Measurements from ENCODE around the gene DPEP1.

Gene DPEP1

DNA sequence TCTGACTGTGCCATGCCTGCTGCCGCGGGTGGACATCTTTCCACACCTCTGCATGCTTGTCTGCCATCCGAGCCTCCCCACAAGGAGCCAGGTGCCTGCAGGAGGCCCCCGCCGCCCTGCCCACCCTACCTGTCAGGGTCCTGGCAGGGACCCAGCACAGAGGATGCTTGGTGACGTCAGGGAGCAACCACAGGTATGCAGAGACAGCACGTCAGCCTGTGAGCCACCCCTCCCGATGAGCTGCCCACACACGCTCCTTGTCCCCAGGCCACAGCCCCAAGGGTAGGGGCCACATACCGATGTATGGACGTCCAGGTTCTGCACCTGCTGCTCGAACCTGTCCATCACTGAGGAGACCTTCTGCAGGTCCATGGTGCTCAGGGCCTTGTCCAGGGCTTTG, 33.5 kb downstream of the DPEP1 start:
- no peaks in the 10 kb centered on the region for H3K27me3 ChIP-seq (ENCODE audit: control insufficient read depth in 1 of 2, insufficient read depth in 2 of 2, low read length in 2 of 2)
- H3K4me3 ChIP-seq (ENCODE audit: low read depth in 1 of 2, low read length in 2 of 2), result no peak overlapping the region
- H3K27ac ChIP-seq (ENCODE audit: low read depth, low read length), result no peak overlapping the region
- no peaks in the 10 kb centered on the region for H3K9me3 ChIP-seq (ENCODE audit: control insufficient read depth in 1 of 2, low read length in 2 of 2)
- no peaks in the 10 kb centered on the region for H3K4me1 ChIP-seq (ENCODE audit: control insufficient read depth in 1 of 2, insufficient read depth in 2 of 2, low read length in 2 of 2)
- H3K9ac ChIP-seq (ENCODE audit: low read depth in 1 of 2, low read length in 2 of 2), result no peak overlapping the region
- H3K36me3 ChIP-seq (ENCODE audit: control insufficient read depth in 1 of 2, insufficient read depth in 2 of 2, low read length in 2 of 2), result peaks cover 28 to 48% of the 10 kb centered on the region in 2 donors

DNA sequence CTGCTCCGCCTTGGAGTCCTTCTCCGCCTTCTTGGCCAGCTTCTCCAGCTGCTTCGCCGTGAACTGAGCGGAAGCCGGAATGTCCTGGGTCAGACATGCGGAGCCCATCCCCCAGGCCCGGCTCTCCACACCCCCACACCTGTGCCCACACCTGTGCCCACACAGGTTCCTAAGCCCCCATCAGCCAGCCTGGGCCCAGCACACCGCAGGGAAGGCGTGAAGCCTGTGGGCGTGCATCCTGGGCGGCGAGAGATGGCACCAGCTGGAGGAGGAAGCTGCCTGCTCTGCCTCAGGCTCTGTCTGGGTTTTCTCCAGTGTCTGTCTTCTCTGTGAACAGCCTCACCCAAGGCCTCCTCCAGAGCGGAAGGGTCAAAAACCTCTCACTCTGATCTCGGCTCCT, 38.1 kb downstream of the DPEP1 start:
- H3K9ac ChIP-seq (ENCODE audit: low read depth in 1 of 2, low read length in 2 of 2), result no peak overlapping the region
- peaks cover 10 to 11% of the 10 kb centered on the region in 2 donors for H3K4me1 ChIP-seq (ENCODE audit: control insufficient read depth in 1 of 2, insufficient read depth in 2 of 2, low read length in 2 of 2)
- H3K9me3 ChIP-seq (ENCODE audit: control insufficient read depth in 1 of 2, low read length in 2 of 2), result no peaks in the 10 kb centered on the region
- no peak overlapping the region for H3K27ac ChIP-seq (ENCODE audit: low read depth, low read length)
- peaks cover 16 to 36% of the 10 kb centered on the region in 2 donors for H3K36me3 ChIP-seq (ENCODE audit: control insufficient read depth in 1 of 2, insufficient read depth in 2 of 2, low read length in 2 of 2)
- H3K27me3 ChIP-seq (ENCODE audit: control insufficient read depth in 1 of 2, insufficient read depth in 2 of 2, low read length in 2 of 2), result no peaks in the 10 kb centered on the region
- no peak overlapping the region for H3K4me3 ChIP-seq (ENCODE audit: low read depth in 1 of 2, low read length in 2 of 2)

DNA sequence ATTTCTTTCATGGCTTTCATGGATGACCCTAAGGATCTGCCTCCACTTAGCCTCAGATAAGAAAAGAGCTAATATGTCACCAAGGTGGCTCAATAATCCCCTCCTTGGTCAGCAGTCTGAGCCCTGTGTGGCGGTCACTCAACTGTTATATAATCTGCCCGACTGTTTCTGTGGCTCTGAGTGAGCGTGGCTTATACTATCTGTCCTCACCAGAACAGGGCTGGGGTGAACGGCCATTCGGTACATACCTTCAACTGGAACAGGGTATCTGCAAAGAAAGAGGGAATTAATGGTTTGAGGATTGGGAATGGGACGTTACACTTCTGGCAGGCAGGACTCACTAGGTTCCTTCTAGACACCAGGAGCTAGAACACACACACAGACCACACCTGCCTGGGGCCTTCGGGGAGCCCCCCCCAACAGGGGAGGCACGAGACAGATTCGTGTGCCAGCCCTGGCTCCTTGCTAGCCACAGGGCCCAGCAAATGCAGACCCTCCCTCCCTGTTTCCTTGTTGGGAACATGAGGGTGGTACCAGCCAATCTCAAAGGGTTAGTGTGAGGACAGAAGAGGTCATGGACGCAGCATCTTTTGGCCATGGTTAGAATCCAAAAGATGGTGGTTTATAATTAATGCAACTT, 40.3 kb downstream of the DPEP1 start:
- H3K4me3 ChIP-seq (ENCODE audit: low read depth in 1 of 2, low read length in 2 of 2), result no peak overlapping the region
- H3K27ac ChIP-seq (ENCODE audit: low read depth, low read length), result no peak overlapping the region
- H3K9me3 ChIP-seq (ENCODE audit: control insufficient read depth in 1 of 2, low read length in 2 of 2), result no peaks in the 10 kb centered on the region
- H3K27me3 ChIP-seq (ENCODE audit: control insufficient read depth in 1 of 2, insufficient read depth in 2 of 2, low read length in 2 of 2), result no peaks in the 10 kb centered on the region
- H3K4me1 ChIP-seq (ENCODE audit: control insufficient read depth in 1 of 2, insufficient read depth in 2 of 2, low read length in 2 of 2), result peaks cover 18 to 21% of the 10 kb centered on the region in 2 donors
- H3K36me3 ChIP-seq (ENCODE audit: control insufficient read depth in 1 of 2, insufficient read depth in 2 of 2, low read length in 2 of 2), result peaks cover 10 to 27% of the 10 kb centered on the region in 2 donors
- no peak overlapping the region for H3K9ac ChIP-seq (ENCODE audit: low read depth in 1 of 2, low read length in 2 of 2)

DNA sequence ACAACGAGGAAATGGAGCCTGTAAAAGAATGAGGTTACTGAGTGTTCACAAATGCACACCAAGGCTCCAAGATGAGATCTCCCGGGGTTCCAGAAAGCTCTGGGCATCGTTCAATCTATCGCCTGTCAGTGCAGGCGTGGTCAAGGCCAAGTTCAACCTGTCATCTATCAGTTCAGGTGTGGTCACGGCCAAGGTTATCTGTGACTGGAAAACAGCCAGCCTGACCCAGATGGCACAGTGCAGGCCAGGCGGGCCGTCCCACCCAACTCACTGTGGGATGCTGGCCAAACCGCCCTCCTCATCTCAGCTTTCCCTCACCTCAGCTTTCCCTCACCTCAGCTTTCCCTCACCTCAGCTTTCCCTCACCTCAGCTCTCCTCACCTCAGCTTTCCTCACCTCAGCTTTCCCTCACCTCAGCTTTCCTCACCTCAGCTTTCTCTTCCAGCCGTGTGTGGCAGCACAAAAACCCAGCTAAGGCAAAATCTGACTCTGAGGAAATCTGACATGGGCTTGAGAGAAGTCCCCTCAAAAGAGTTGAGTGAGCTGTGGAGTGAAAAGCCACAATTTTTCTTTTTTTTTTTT, 41.7 kb downstream of the DPEP1 start:
- H3K4me1 ChIP-seq (ENCODE audit: control insufficient read depth in 1 of 2, insufficient read depth in 2 of 2, low read length in 2 of 2), result peaks cover 23 to 25% of the 10 kb centered on the region in 2 donors
- H3K4me3 ChIP-seq (ENCODE audit: low read depth in 1 of 2, low read length in 2 of 2), result no peak overlapping the region
- no peak overlapping the region for H3K9ac ChIP-seq (ENCODE audit: low read depth in 1 of 2, low read length in 2 of 2)
- H3K9me3 ChIP-seq (ENCODE audit: control insufficient read depth in 1 of 2, low read length in 2 of 2), result no peaks in the 10 kb centered on the region
- no peaks in the 10 kb centered on the region for H3K27me3 ChIP-seq (ENCODE audit: control insufficient read depth in 1 of 2, insufficient read depth in 2 of 2, low read length in 2 of 2)
- peaks cover 10 to 22% of the 10 kb centered on the region in 2 donors for H3K36me3 ChIP-seq (ENCODE audit: control insufficient read depth in 1 of 2, insufficient read depth in 2 of 2, low read length in 2 of 2)
- H3K27ac ChIP-seq (ENCODE audit: low read depth, low read length), result no peak overlapping the region

DNA sequence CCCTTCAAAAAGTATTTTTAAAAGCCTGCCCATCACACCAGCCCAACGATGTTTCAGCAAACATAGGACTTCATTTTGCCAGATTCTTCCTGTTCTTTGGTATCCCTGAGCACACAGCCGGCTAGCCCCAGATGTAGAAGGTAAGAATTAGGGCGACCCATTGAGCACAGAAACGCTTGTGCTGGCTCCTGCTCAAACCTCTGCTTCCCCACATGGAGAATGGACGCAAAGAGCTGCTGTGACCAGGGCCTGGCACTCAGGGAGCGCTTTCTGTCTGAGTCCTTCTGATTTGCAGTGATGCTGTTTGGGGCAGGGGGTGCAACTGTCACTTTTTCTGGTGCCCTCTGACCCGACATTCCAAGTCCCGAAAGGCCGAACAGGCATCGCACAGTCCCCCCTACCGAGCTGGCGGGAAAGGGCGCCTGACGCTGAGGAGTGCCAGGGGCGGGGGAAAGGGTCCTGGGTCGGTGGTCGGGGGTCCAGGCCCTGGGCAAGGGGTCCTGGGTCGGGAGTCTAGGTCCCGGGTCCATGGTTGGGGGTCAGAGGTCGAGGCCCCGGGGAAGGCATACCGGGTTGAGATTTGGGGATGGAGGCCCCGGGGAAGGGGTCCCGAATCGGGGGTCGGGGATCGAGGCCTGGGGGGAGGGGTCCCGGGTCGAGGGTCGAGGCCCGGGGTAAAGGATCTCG, 43.1 kb downstream of the DPEP1 start:
- Histone ChIP-seq H3K27me3 (ENCODE audit: control insufficient read depth in 1 of 2, insufficient read depth in 2 of 2, low read length in 2 of 2) (no peaks in the 10 kb centered on the region), H3K9ac (ENCODE audit: low read depth in 1 of 2, low read length in 2 of 2) (peak overlapping the region; percentile 94 to 95), H3K36me3 (ENCODE audit: control insufficient read depth in 1 of 2, insufficient read depth in 2 of 2, low read length in 2 of 2) (peaks cover 9 to 25% of the 10 kb centered on the region in 2 donors), H3K9me3 (ENCODE audit: control insufficient read depth in 1 of 2, low read length in 2 of 2) (no peaks in the 10 kb centered on the region), H3K27ac (ENCODE audit: low read depth, low read length) (no peak overlapping the region), H3K4me3 (ENCODE audit: low read depth in 1 of 2, low read length in 2 of 2) (peak overlapping the region; percentile 80 to 91), H3K4me1 (ENCODE audit: control insufficient read depth in 1 of 2, insufficient read depth in 2 of 2, low read length in 2 of 2) (peaks cover 23 to 25% of the 10 kb centered on the region in 2 donors)

DNA sequence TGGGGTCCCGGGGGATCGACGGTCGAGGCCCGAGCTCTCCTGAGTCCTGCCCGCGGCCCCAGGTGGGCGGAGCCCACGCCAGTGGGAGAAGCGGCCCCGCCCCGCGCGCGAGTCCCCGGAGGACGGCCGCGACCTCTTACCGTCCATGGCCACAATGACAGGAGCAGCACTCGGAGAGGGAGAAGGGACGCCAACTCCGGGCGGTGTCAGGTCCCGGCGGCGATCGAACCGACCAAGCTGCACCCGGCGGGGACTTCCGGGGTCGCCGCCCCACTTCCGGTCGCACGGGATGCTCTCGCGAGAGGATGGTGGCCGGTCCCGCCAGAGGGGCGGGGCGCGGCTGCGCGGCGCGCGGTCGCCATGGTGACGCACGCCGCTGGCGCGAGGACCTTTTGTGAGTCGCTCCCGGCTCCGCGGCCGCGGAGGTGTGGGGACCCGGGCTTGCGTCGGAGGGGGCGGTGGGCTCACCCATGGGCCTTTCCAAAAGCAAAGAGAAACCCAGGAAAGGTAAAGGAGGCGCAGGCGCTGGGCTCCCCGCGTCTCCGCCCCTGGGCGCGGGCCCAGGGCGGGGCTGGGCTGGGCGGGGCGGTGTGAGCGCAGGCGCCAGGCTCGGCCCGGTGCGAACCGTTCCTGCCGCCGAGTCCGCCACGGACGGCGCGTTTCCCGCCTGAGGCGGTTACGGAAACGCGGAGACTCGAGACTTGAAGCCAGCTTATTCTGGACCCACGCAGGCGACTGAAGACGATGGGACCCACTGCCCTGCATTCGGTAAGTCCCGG, 44.2 kb downstream of the DPEP1 start, which contains the start of the genes CHMP1A and SPATA33:
Gene CHMP1A (minus strand): TSS at position 267 of the 779 bp plus-strand sequence. CDS start 120 bp downstream, at position 147.
Gene SPATA33 (plus strand): TSS at position 395 of the 779 bp plus-strand sequence. CDS start 76 bp downstream, at position 471.
- Histone ChIP-seq H3K9me3 (ENCODE audit: control insufficient read depth in 1 of 2, low read length in 2 of 2) (no peaks in the 10 kb centered on the region), H3K27ac (ENCODE audit: low read depth, low read length) (peak within 1 kb of the TSS; percentile 82), H3K4me1 (ENCODE audit: control insufficient read depth in 1 of 2, insufficient read depth in 2 of 2, low read length in 2 of 2) (peaks cover 23 to 25% of the 10 kb centered on the region in 2 donors), H3K4me3 (ENCODE audit: low read depth in 1 of 2, low read length in 2 of 2) (peak within 1 kb of the TSS; percentile 80 to 91), H3K36me3 (ENCODE audit: control insufficient read depth in 1 of 2, insufficient read depth in 2 of 2, low read length in 2 of 2) (peaks cover 5 to 19% of the 10 kb centered on the region in 2 donors), H3K9ac (ENCODE audit: low read depth in 1 of 2, low read length in 2 of 2) (peak within 1 kb of the TSS; percentile 94 to 95), H3K27me3 (ENCODE audit: control insufficient read depth in 1 of 2, insufficient read depth in 2 of 2, low read length in 2 of 2) (no peaks in the 10 kb centered on the region)

DNA sequence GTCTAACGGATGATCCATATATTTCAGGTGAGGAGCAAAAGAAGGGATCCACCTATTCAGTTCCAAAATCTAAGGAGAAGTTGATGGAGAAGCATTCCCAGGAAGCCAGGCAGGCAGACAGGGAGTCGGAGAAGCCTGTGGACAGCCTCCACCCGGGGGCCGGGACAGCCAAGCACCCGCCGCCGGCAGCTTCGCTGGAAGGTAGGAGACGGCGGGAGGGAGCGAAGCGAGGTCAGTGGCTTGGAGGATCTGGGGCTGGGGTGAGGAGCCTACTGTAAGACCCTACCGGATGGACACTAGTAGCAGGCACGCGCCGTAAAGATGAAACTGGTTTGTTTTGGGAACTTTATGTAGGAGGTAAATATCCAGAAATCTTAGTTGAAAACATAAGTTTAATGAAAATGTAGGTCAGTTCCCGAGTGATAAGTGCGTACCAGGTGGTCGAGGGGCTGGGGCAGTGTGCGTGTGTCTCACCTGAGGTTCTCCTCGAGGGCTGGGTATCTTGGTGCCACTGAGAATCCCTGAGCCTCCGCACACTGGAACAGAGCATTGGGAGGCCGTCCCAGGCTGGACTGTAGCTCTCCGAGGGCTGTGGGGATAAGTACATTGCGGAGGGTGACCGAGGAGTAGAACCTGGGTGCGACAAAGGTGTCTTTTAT, 44.9 kb downstream of the DPEP1 start:
- H3K4me1 ChIP-seq (ENCODE audit: control insufficient read depth in 1 of 2, insufficient read depth in 2 of 2, low read length in 2 of 2), result peaks cover 23 to 25% of the 10 kb centered on the region in 2 donors
- peaks cover 4 to 19% of the 10 kb centered on the region in 2 donors for H3K36me3 ChIP-seq (ENCODE audit: control insufficient read depth in 1 of 2, insufficient read depth in 2 of 2, low read length in 2 of 2)
- no peak overlapping the region for H3K27ac ChIP-seq (ENCODE audit: low read depth, low read length)
- H3K9me3 ChIP-seq (ENCODE audit: control insufficient read depth in 1 of 2, low read length in 2 of 2), result no peaks in the 10 kb centered on the region
- H3K27me3 ChIP-seq (ENCODE audit: control insufficient read depth in 1 of 2, insufficient read depth in 2 of 2, low read length in 2 of 2), result no peaks in the 10 kb centered on the region
- peak overlapping the region; percentile 80 to 91 for H3K4me3 ChIP-seq (ENCODE audit: low read depth in 1 of 2, low read length in 2 of 2)
- peak overlapping the region; percentile 89 to 94 for H3K9ac ChIP-seq (ENCODE audit: low read depth in 1 of 2, low read length in 2 of 2)

DNA sequence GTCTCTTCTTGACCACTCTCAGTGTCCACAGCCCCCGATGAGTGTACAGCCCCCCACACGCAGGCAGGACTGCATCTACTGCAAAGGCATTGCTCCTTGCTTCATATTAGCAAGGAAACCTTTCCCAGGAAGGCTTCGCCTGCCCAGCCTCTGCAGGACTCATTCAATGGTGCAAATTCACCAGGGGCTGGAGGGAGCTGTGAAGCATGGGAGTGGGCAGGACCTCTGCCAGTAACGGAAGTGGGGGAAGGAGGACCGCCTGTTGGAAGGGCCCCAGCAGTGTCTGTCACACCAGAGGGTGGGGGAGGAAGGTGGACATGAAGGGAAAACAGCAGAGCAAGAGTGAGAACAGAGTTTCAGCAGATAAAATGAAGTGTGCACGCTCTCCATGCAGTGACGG, 46.7 kb downstream of the DPEP1 start:
- Histone ChIP-seq H3K4me3 (ENCODE audit: low read depth in 1 of 2, low read length in 2 of 2) (no peak overlapping the region), H3K4me1 (ENCODE audit: control insufficient read depth in 1 of 2, insufficient read depth in 2 of 2, low read length in 2 of 2) (peaks cover 19 to 22% of the 10 kb centered on the region in 2 donors), H3K36me3 (ENCODE audit: control insufficient read depth in 1 of 2, insufficient read depth in 2 of 2, low read length in 2 of 2) (peaks cover 4 to 19% of the 10 kb centered on the region in 2 donors), H3K9ac (ENCODE audit: low read depth in 1 of 2, low read length in 2 of 2) (no peak overlapping the region), H3K27ac (ENCODE audit: low read depth, low read length) (no peak overlapping the region), H3K9me3 (ENCODE audit: control insufficient read depth in 1 of 2, low read length in 2 of 2) (no peaks in the 10 kb centered on the region), H3K27me3 (ENCODE audit: control insufficient read depth in 1 of 2, insufficient read depth in 2 of 2, low read length in 2 of 2) (no peaks in the 10 kb centered on the region)

DNA sequence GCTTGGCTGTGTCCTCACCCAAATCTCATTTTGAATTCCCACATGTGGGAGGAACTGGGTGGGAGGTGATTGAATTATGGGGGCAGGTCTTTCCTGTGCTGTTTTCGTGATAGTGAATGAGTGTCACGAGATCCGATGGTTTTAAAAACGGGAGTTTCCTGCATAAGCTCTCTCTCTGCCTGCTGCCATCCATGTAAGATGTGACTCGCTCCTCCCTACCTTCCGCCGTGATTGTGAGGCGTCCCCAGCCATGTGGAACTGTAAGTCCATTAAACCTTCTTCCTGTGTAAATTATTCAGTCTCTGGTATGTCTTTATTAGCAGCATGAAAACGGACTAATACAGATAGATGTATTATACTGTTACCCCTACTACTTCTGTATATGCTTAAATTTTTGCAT, 47.8 kb downstream of the DPEP1 start:
- Histone ChIP-seq H3K27me3 (ENCODE audit: control insufficient read depth in 1 of 2, insufficient read depth in 2 of 2, low read length in 2 of 2) (no peaks in the 10 kb centered on the region), H3K36me3 (ENCODE audit: control insufficient read depth in 1 of 2, insufficient read depth in 2 of 2, low read length in 2 of 2) (peaks cover 4 to 19% of the 10 kb centered on the region in 2 donors), H3K9me3 (ENCODE audit: control insufficient read depth in 1 of 2, low read length in 2 of 2) (no peaks in the 10 kb centered on the region), H3K4me1 (ENCODE audit: control insufficient read depth in 1 of 2, insufficient read depth in 2 of 2, low read length in 2 of 2) (peaks cover 17 to 18% of the 10 kb centered on the region in 2 donors), H3K4me3 (ENCODE audit: low read depth in 1 of 2, low read length in 2 of 2) (no peak overlapping the region), H3K9ac (ENCODE audit: low read depth in 1 of 2, low read length in 2 of 2) (no peak overlapping the region), H3K27ac (ENCODE audit: low read depth, low read length) (no peak overlapping the region)

All from duodenal mucosa (tissue), 2 donors.